ENCODE data around the gene ACIN1.

ACIN1 gene

DNA sequence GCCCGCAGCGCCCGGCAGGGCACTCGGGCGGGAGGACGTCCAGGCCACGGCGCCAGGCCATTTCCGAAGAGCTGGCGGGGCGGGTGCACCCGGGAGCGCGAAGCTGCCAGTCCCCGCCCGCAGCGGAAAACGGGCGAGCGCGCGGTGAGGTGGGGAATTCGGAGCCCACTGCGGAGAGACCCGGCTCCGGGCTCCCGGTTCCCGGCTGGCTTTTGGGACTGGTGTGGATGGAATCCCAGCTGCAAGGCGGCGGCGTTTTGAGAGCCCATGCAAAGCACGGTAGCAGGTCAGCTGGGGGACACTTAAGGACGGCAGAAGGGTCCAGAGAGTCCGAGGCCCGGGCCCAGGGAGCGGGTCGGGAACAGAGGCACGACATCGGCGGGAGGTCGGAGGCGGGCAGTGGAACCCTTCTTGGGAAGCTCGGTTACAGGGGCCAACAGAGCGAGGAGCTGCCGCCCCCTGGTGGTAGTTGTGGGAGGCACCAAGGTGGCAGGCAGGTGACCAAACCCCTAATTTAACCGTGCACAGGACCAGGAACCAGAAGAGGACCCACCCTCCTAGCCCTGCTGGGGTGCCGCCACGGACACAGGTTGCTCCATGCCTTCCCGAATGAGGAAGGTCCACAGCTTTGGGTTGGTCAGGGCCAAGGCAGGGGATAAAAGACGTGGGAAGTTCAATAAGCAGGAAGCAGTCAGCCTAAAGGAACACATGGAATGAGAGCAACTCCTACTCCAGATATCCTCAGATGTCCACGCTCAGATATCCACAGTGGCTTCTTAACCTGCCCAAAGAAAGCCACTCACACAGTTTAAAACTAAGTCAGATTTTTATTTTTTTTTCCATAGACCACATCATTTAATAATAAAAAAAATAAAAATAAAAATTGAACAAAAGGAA, 36.9 kb downstream of the ACIN1 start:
- peak; percentile 75 for DNase-seq (ENCODE audit: low read depth)

DNA sequence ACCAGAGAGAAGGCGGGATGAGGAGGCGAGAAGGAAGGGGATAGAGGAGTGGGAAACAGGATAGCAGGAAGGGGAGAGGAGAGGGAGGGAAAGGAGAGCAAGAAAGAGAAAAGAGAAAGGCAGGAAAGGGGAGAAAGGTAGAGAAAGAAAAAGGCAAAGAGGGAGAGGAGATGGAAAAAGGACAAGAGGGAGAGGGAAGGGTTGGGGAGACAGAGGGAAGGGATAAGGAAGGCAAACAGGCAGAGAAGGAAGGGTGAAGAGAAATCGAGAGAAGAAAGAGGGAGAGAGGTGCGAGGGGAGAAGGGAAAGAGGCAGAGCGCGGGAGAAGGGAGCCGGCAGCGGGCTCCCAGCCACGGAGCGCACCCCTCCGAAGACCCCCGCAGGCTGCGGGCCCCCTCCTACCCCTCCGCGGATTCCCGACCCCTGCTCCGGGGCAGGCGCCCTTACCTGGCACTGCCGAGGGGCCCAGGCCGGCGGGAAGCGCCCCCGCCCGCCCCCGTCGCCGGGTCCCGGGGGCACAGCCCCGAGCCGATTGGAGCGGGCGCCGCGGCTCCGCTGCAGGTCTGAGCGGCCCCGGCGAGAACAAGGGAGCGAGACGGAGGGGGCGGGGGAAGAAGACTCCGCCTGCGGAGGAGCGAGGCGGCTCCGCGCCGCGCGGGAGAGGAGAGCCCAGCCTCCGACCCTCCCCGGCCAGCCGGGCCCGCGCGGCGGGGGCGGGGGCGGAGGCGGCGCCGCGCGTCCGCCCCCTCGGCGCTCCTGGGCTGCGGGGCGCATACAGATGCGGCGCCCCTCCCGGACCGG, 37.8 kb downstream of the ACIN1 start, which contains the start of gene CDH24:
Gene CDH24 (minus strand): TSS at position 565 of the 801 bp plus-strand sequence. CDS start 1,787 bp downstream, outside the sequence.
- no peak for DNase-seq (ENCODE audit: low read depth)

DNA sequence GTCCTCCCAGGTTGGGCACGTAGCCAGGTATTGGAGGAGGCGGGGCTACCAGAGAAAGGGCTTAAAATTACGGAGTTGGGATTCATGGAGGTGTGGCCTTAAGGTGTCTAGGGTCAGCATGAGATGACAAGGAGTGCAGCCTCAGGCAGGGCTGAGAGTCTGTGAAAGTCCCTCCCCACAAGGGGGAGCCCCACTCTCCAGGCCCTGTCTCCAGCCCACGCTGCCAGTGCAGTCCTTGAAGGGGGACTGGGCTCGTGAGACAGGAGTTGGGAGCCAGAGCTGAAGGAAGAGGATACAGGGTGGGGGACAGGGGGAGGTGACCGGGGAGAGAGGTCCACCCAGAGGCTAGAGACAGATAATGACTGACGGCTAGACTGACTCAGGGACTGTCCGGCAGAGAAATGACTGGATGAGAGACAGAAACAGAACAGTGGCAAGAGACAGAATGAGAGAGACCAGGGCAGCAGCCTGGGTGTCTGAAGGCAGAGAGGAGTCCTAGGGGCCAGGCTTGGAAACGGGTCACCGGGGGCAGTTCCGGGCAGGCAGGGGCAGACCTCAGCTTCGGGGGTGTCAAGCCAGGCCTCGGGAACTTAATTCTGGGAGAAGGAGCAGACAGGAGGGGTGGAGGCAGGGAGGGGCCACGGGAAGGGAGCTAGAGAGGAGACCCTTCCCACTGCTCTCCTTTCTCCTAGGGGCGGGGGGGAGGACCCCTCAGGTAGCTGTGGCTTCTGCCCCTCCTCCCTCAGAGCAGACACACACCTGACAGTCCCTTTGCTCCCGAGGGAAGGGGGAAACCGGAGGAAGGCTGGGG, 38.6 kb downstream of the ACIN1 start:
- no peak for DNase-seq (ENCODE audit: low read depth)

DNA sequence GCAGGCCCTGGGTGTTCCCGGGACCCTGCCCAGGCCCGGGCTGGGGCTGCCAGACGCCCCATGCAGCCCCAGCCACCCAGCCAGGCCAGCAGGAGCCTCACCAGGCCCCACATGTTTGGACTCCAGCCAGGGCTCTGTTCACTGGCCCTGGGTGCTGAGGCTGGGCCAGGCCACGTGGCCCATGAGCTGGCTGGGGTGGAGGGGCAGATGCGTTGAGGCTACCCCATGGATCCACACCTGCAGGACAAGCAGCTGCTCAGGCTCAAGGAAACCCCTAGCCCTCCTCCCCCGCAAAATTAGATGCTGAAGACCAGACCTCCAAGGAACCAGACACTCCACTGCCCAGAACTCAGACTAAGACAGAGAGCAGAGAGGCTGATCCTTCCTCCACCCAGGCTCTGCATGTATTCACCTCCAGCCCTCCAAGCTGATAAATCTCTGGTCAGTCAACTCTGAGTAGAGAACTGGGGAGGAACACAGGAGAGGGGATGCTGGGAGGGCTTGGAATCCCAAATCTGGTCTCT, 39.3 kb downstream of the ACIN1 start:
- no peak for DNase-seq (ENCODE audit: low read depth)

DNA sequence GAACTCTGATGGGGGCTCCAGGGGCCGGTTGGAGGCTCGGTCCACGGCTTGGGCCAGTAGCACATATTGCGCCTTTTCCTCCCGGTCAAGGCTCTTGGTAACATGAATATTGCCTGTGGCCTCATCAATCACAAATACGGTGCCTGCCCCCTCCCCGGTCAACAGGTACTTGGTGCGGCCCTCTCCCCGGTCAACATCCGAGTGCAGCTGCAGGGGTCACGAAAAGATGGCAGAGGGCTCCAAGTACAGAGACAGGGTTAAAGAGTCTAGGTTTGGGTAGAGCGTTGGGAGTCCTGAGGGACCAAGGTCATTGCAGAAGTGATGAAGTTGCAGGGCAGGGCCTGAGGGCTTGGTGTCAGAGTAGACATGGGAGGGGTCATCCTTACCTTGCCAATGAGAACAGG, 39.8 kb downstream of the ACIN1 start:
- DNase-seq (ENCODE audit: low read depth), result no peak

DNA sequence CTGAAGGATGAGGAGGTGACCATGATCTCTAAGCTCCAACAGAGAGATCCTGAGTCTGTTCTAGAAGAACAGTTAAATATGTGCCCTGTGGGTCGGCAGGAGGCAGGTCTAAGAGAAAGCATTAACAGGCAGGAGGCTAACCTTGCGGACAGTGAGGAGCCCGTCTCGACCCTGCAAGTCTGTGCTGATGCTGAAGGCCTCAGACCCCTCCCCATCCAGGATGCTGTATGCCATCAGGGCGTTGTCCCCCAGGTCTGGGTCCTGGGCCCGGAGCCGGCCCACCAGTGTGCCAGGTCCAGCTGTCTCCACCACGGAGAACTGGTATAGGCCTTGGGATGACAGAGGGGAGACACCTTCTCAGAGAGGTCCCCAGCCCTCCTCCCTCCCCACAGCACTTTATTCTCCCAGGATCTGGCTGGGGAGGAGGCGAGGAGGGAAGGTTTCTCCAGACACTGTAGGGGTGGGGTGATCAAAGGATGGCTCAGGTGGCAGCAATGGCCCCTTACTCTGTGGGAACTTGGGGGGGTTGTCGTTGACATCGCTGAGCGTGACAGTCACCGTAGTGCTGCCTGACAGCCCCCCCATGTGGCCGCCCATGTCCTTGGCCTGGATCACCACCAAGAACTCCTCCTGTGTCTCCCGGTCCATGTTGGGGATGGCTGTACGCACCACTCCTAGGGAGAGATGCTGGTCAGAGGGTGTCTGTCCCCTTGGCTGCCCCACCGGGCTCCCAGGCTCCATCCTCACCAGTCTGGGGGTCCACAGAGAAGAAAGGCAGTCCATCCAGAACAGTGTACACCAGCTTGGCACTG, 40.7 kb downstream of the ACIN1 start:
- DNase-seq (ENCODE audit: low read depth), result no peak

DNA sequence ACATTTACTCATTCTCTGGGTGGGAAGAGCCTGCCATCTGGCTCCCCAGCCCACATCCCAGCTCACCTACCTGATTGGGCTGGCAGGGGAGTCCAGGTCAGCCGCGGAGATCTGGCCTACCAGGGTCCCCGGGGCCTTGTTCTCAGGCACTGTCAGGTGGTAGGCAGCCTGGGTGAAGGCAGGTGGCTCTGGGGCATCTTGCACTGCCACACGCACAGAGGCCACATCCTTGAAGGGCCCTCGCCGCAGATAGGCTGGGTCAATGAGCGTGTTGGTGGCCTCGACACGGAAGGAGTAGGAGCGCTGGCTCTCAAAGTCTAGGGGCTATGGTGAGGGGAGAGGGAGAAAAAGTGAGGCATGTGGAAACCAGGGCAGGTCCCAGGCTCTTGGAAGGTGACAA, 41.5 kb downstream of the ACIN1 start:
- DNase-seq (ENCODE audit: low read depth), result no peak

DNA sequence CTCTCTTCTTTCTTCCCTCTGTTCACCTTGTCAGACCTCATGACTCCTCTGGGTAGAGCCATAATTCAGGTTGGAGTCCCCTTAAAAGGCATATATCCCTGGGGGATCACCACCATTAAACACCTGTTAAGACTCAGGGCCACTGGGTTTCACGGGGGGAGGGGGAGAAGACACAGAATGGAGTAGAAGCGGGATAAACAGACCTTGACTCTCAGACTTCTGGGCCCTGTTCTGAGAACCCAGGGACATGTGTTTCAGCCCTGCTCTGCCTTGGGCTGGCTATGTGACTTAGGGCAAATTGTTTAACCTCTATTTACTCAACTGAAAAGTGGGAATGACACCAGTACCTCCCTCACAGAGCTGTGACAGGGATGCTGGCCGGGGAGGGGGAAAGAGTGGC, 42.3 kb downstream of the ACIN1 start:
- DNase-seq (ENCODE audit: low read depth), result no peak

DNA sequence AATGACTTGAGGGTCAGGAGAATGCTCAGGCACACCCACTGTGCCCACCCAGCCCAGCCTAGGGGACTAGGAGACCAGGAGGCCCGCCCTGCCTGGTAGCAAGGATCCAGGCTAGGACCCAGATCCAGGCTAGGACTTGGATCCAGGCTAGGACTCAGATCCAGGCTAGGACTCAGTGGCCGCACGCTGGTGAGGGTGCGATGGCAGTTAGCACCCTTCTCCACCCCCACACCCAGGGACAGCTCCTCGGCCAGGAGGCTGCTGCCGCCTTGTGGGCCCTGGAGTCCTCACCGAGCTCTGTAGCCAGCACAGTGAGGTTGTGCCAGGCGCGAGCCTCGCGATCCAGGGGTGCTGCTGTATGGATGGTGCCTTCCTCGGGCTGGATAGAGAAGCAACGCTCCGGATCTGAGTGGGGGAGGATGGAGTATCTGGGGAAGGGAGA, 42.7 kb downstream of the ACIN1 start:
- no peak for DNase-seq (ENCODE audit: low read depth)

DNA sequence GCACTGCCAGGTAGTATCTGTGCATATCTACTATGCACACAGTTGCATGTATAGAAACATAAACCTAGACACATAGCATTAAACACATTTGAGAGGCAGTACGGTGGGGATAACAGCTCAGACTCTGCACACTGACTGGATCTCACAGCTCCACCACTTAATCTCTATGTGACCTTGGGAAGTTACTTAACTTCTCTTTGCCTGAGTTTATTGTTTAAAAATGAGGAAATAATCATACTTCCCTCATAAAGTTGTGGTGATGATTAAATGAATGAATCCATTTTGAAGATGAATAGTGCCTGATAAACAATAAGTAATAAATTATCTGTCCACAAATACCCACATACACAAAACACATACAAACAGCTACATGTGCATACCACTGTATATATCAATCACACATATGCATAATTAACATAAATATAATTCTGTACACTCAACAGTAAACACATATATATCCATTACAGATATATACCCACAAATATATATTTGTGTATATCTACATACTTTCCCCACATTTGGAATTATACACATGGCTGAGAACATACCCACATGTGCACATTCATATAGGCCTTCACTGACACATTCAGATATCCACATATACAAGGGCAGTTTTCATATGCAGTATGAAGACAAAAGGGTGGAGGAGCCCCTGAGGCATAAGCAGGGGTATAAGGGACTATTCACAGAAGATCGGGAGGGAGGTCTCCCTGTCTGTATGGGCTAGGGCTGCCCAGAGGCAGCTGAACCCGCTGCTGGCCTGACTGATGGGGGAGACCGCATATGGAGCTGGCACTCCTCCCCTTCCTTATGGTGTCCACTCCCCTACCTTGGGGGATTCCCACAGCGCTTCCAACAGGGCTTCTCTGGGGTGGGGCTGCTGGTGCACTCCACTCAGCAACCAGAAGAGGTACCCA, 43.5 kb downstream of the ACIN1 start:
- DNase-seq (ENCODE audit: low read depth), result no peak

DNA sequence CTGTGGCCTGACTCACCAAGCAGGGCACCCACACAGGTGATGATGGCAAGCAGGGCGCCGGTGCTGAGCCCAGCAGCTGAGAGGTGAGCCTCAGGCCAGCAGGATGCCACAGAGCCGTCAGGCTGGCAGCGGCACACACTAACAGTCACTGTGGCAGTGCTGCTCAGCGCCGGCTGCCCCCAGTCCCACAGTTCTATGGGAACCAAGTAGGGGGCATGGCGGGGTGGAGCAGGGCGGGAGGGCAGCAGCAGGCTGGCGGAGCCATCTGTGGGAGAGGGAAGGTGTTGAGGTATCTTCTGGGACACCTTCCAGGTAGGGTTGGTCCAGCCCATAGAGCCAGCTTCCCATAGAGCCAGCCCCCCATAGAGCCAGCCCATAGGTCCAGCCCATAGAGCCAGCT, 45.9 kb downstream of the ACIN1 start:
- DNase-seq (ENCODE audit: low read depth), result no peak

DNA sequence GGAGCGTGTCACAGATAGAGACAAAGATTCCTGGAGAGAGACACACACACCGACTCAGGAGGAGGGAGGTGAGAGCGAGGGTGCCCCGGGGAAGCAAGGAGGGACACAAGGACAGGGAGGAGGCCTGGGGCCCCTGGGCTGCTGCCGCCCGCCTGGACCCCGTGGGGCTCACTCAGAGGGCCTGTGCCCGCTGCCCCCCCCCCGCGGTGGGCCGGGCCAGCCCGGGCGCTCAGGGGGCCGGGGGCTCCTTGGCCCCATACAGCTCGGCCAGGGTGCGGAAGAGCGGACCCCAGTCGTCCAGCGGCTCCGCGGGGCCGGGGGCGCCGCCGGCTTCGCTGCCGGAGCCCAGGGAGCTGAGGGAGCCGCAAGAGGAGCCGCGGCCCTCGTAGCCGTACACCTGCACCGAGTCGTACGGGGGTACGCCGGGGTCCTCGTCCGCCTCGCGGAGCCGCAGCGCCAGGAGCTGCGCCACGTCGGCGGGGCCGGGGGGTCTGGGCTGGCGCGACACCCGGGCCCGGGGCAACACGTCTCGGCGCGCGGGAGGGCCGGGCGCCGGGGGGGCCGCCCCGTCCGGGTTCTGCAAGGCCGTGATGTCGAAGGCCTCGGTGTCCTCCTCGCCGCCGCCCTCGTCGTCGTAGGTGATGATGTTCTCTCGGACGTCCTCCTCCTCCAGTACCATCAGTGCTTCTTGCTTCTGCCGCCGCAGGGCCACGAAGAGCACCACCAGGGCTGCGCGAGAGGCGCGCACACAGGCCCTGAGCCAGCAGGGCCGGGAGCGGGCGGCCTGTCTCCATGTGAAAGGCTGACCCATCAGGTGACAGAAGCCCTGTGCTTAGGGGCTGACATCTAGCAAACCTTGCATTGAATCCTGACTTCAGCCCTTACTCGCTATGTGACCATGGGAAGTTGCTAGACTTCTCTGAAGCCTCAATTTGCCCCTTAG, 46.9 kb downstream of the ACIN1 start:
- no peak for DNase-seq (ENCODE audit: low read depth)

DNA sequence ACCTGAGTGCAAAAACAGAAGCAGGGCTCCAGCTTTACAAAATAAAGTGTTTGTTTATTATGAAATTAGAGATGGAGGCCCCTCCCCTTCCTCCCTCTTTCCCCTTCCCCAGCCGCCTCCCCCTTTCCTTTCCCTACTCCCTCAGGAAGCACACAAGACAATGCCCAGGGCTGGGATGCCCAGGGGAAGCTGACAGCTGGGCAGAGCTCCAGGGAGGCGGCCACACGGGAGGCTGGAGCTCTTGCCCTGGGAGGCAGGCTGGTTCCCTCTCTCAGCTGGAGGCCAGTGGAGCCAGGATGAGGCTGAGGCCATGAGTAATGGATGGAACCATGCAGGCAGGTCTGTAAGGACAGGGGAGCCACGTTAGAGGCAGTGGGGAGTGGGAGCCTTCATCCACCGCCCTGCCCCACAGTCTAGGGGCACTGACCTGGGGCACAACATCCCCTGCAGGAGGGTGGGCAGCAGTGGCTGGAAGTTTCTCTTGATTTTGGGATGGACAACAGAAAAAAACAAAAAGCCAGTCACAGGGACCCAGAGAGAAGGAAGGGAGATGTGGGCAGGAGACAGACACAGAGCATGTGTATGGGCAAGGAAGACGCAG, 47.8 kb downstream of the ACIN1 start:
- DNase-seq (ENCODE audit: low read depth), result no peak

DNA sequence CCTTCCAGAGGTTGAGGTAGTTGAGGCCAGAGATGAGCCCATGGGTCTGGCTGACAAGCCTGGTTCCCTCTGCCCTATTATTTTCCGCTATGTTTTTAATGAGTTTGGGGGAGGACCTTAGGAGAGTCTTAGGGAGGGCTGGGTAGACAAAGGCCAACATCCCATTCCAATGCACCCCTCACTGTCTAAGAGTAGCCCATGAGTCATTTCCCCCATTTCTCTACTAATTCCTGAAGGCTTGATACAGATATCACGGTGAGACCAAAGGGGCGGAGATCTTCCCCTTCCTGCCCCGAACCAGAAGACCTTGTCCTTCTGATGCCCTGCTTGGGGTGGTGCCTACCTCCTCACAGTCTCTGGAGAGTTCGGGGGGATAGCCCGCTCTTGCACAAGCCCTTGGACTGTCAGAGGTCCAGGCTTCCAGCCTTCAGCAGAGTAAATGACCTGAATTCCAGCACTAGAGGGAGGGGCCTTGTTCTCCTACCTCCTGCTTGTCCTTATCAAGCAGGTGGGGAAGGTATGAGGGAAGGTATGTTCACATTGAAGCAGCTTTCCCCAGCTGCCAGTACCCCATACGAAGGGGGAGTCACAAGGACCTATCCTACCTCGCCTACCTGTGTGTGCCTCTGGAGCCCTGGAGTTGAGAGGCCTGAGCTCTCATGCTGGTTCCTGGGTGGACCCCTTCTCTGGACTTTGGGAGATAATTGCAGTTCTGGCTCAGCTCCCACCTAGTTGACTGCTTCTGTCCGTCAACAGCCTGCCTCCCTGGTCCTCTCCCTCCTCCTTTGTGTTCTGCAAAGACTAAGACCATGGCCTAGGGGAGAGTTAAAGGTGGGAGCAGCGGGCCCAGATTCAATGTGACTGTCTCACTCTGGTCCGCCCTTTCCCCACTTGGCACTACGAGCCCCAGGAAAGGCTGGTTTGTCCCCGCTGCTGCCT, 49.2 kb downstream of the ACIN1 start:
- DNase-seq (ENCODE audit: low read depth), result no peak

DNA sequence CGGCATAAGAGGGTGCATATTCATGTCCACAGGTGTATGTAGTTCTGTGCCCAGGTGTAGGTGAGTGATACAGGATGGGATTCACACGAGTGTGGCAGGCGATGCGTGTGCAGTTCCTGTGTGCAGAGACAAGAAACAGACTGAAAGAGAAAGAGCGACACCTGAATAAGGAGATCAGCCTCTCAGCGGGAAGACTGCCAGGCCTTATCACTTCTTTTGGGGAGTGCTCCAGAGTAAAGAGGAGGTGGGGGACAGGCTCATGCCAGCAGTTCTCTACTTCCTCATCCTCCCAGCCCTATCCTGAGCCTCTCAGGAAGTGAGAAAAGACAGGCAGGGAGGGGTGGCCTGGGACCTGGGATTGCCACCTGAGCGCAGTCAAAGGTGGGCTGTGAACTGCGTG, 50.1 kb downstream of the ACIN1 start:
- DNase-seq (ENCODE audit: low read depth), result no peak

DNA sequence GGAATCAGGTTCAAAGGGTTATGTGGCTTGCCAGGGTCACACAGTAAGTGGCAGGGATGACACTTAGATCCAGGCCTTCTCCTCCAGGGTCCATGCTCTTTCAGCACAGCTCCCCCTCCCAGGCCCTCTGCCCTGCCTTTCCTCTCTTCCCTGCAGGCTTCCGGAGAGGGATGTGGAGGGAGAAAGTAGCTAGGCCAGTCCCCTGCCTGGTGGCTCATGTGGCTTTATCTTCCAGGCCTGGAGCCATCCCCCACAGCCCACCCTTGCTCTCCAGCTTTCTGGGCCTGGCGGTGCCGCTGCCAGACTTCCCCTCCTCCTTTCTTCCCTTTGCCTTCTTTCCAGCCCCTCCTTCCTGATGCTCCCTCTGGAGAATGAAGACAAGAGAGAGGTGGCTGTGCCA, 51.2 kb downstream of the ACIN1 start:
- DNase-seq (ENCODE audit: low read depth), result no peak

DNA sequence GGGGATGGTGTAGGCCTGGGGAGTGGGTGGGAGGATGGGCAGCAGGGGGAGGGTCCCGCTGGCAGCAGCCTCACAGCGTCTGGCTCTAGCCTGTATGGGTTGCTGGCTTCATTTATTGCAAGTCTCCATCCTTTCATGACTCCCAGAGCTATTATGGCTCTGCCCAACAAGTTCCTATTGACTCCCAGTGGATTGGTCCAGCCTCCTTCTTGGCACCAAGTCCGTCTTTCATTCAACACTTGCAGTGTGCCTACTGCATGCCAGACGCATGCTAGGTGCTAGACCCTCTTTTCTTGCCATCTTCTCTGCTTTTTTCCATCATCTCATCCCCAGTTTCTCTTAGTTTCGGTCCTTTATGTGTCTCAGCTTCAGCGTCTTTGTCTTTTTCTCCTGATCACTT, 51.8 kb downstream of the ACIN1 start:
- DNase-seq (ENCODE audit: low read depth), result no peak

All from fibroblast of the conjunctiva (primary cell).